CD4-positive, alpha-beta T cell treated with Interleukin-21 for 1 hour (primary cell): Measurements from ENCODE around the gene SOX21.

Source experiments
- DNase-seq: peaks from one replicate; pipeline ENCODE4 v3.0.0-alpha.2; 2020

SOX21 gene

GRCh38 chr13:94708031-94708859, 4.1 kb downstream of the SOX21 start:
- DNase-seq: no peak

- DNase-seq: no peak
Measured at GRCh38 chr13:94707400-94708021, 4.8 kb downstream of the SOX21 start.

GRCh38 chr13:94706843-94707399, 5.4 kb downstream of the SOX21 start:
- DNase-seq: no peak

- DNase-seq: no peak
Measured at GRCh38 chr13:94706101-94706842, 6.1 kb downstream of the SOX21 start.

GRCh38 chr13:94705081-94706030, 7.0 kb downstream of the SOX21 start:
- no peak for DNase-seq

- no peak for DNase-seq
Measured at GRCh38 chr13:94704377-94705080, 7.8 kb downstream of the SOX21 start.

- DNase-seq: no peak
Measured at GRCh38 chr13:94703721-94704314, 8.5 kb downstream of the SOX21 start.

- no peak for DNase-seq
Measured at GRCh38 chr13:94703271-94703670, 9.1 kb downstream of the SOX21 start.

GRCh38 chr13:94702181-94703041, 9.9 kb downstream of the SOX21 start:
- DNase-seq: no peak

GRCh38 chr13:94701313-94702180, 10.8 kb downstream of the SOX21 start:
- no peak for DNase-seq

- DNase-seq: no peak
Measured at GRCh38 chr13:94700536-94700935, 11.8 kb downstream of the SOX21 start.

GRCh38 chr13:94700051-94700535, 12.3 kb downstream of the SOX21 start:
- DNase-seq: no peak

- DNase-seq: no peak
Measured at GRCh38 chr13:94696171-94696570, 16.2 kb downstream of the SOX21 start.

GRCh38 chr13:94692030-94692429, 20.3 kb downstream of the SOX21 start:
- no peak for DNase-seq

GRCh38 chr13:94683409-94683808, 28.9 kb downstream of the SOX21 start:
- no peak for DNase-seq

- no peak for DNase-seq
Measured at GRCh38 chr13:94682229-94682628, 30.1 kb downstream of the SOX21 start.

GRCh38 chr13:94679614-94680013, 32.7 kb downstream of the SOX21 start:
- no peak for DNase-seq

GRCh38 chr13:94678845-94679244, 33.5 kb downstream of the SOX21 start:
- no peak for DNase-seq

- no peak for DNase-seq
Measured at GRCh38 chr13:94677799-94678198, 34.5 kb downstream of the SOX21 start.
